Astrocyte (in vitro differentiated cells and primary cell): ENCODE measurements around the gene ZFAND2B. TPM values are rescaled to one million over a fixed set of nuclear protein-coding genes. Genes with fewer than 3 reads are reported as not detected.

Source experiments
- DNase-seq: peaks from one replicate; pipeline ENCODE4 v3.0.0-alpha.2; 2010; ENCODE audit warnings: low read depth
- FAIRE-seq: peaks from 2 replicates; lab custom pipeline; 2011; peaks lifted over from hg19 to GRCh38; lab: Jason Lieb, UNC
- H2AFZ ChIP-seq: 2 replicates; pipeline ENCODE4 v1.6.0; 2012; ENCODE audit warnings: low read depth, low read length, inconsistent platforms
- H3K27ac ChIP-seq: 2 replicates; pipeline ENCODE4 v1.5.1; 2011; ENCODE audit warnings: low read depth, low read length, inconsistent platforms
- H3K27me3 ChIP-seq: 2 replicates; pipeline ENCODE4 v1.6.0; 2011; ENCODE audit warnings: low read length, inconsistent platforms; ENCODE audit not compliant: insufficient read depth
- H3K36me3 ChIP-seq: 2 replicates; pipeline ENCODE4 v1.5.1; 2011; ENCODE audit warnings: low read length, inconsistent platforms; ENCODE audit not compliant: insufficient read depth
- H3K4me1 ChIP-seq: 2 replicates; pipeline ENCODE4 v1.5.1; 2011; ENCODE audit warnings: low read length, inconsistent platforms; ENCODE audit not compliant: insufficient read depth
- H3K4me2 ChIP-seq: 2 replicates; pipeline ENCODE4 v1.6.0; 2012; ENCODE audit warnings: low read length, inconsistent platforms
- H3K4me3 ChIP-seq: 2 replicates; pipeline ENCODE4 v1.5.1; 2011; ENCODE audit warnings: low read depth, mild to moderate bottlenecking, low read length, inconsistent platforms; ENCODE audit not compliant: insufficient read depth
- H3K79me2 ChIP-seq: 2 replicates; pipeline ENCODE4 v1.6.0; 2012; ENCODE audit warnings: mild to moderate bottlenecking, low read length, inconsistent platforms; ENCODE audit not compliant: insufficient read depth
- H3K9ac ChIP-seq: 2 replicates; pipeline ENCODE4 v1.6.0; 2012; ENCODE audit warnings: mild to moderate bottlenecking, low read length, inconsistent platforms
- H3K9me3 ChIP-seq: 2 replicates; pipeline ENCODE4 v1.5.1; 2012; ENCODE audit warnings: low read depth, mild to moderate bottlenecking, low read length, inconsistent platforms; ENCODE audit not compliant: insufficient read depth
- H4K20me1 ChIP-seq: 2 replicates; pipeline ENCODE4 v1.6.0; 2012; ENCODE audit warnings: low read length, inconsistent platforms; ENCODE audit not compliant: insufficient read depth
- H3K27ac Mint-ChIP-seq: one replicate; pipeline ENCODE4 v1.8.0; 2021; ENCODE audit warnings: mild to moderate bottlenecking, mixed read lengths; ENCODE audit not compliant: unreplicated experiment
- H3K27me3 Mint-ChIP-seq: one replicate; pipeline ENCODE4 v1.8.0; 2021; ENCODE audit warnings: low read depth, mixed read lengths; ENCODE audit not compliant: unreplicated experiment
- H3K36me3 Mint-ChIP-seq: one replicate; pipeline ENCODE4 v1.8.0; 2021; ENCODE audit warnings: low read depth, mixed read lengths; ENCODE audit not compliant: unreplicated experiment
- H3K4me1 Mint-ChIP-seq: one replicate; pipeline ENCODE4 v1.8.0; 2021; ENCODE audit warnings: low read depth, mixed read lengths; ENCODE audit not compliant: unreplicated experiment
- H3K4me3 Mint-ChIP-seq: one replicate; pipeline ENCODE4 v1.8.0; 2021; ENCODE audit warnings: mild to moderate bottlenecking, moderate library complexity, mixed read lengths; ENCODE audit not compliant: unreplicated experiment
- H3K9me3 Mint-ChIP-seq: one replicate; pipeline ENCODE4 v1.8.0; 2021; ENCODE audit warnings: mild to moderate bottlenecking, mixed read lengths; ENCODE audit not compliant: unreplicated experiment
- CTCF ChIP-seq: IDR thresholded peaks from 2 replicates; pipeline ENCODE4 v1.5.1; 2011; ENCODE audit warnings: low read depth, mild to moderate bottlenecking, inconsistent platforms, low read length, moderate library complexity; ENCODE audit not compliant: insufficient read depth
- EZH2 ChIP-seq: IDR thresholded peaks from 2 replicates; pipeline ENCODE4 v1.6.1; 2012; ENCODE audit warnings: mild to moderate bottlenecking, low read length, inconsistent platforms; ENCODE audit not compliant: insufficient read depth
- total RNA-seq: library from RNA; stranded (reverse); gene quantifications from 2 replicates; pipeline ENCODE4 v1.2.1, GENCODE V29; 2021

ZFAND2B gene
- total RNA-seq, 1 donor from 2014 or later: 24.0 TPM

- H3K79me2 ChIP-seq: no peaks in the 10 kb centered on the region
- no peak overlapping the region for H3K9ac ChIP-seq
- H3K4me1 Mint-ChIP-seq: no peaks in the 10 kb centered on the region
- TF ChIP-seq CTCF: no peak
- TF ChIP-seq EZH2: no peak
- H3K27me3 Mint-ChIP-seq: peaks cover 17% of the 10 kb centered on the region
- no peaks in the 10 kb centered on the region for H3K36me3 Mint-ChIP-seq
- FAIRE-seq (no peak), DNase-seq (no peak)
- H3K4me1 ChIP-seq: no peaks in the 10 kb centered on the region
- H3K27ac Mint-ChIP-seq: no peak overlapping the region
- H3K36me3 ChIP-seq: no peaks in the 10 kb centered on the region
- no peak overlapping the region for H3K4me2 ChIP-seq
- H3K9me3 Mint-ChIP-seq: no peaks in the 10 kb centered on the region
- H3K27me3 ChIP-seq: peaks cover 6% of the 10 kb centered on the region
- H3K27ac ChIP-seq: no peak overlapping the region
- no peak overlapping the region for H2AFZ ChIP-seq
- H4K20me1 ChIP-seq: no peaks in the 10 kb centered on the region
- no peaks in the 10 kb centered on the region for H3K9me3 ChIP-seq
- H3K4me3 Mint-ChIP-seq: no peak overlapping the region
- H3K4me3 ChIP-seq: no peak overlapping the region
Measured at GRCh38 chr2:219197388-219197787, 9.2 kb upstream of the ZFAND2B start.

- peaks cover 20% of the 10 kb centered on the region for H3K27me3 Mint-ChIP-seq
Measured at GRCh38 chr2:219198974-219199373, 7.6 kb upstream of the ZFAND2B start.

More at GRCh38 chr2:219198974-219199373, 7.6 kb upstream of the ZFAND2B start:
- Histone ChIP-seq H4K20me1 (no peaks in the 10 kb centered on the region), H3K27me3 (peaks cover 6% of the 10 kb centered on the region), H3K79me2 (no peaks in the 10 kb centered on the region), H3K4me3 (no peak overlapping the region), H3K9me3 (no peaks in the 10 kb centered on the region), H2AFZ (no peak overlapping the region), H3K36me3 (no peaks in the 10 kb centered on the region), H3K4me1 (no peaks in the 10 kb centered on the region), H3K27ac (no peak overlapping the region), H3K9ac (no peak overlapping the region), H3K4me2 (no peak overlapping the region)
- Mint-ChIP-seq H3K4me1 (no peaks in the 10 kb centered on the region), H3K36me3 (no peaks in the 10 kb centered on the region), H3K9me3 (no peaks in the 10 kb centered on the region), H3K27ac (no peak overlapping the region), H3K4me3 (no peak overlapping the region)
- TF ChIP-seq CTCF (no peak), EZH2 (no peak)
- DNase-seq: no peak
- no peak for FAIRE-seq
